Measurements from ENCODE around the gene C1orf35. TPM values are rescaled to one million over a fixed set of nuclear protein-coding genes. Genes with fewer than 3 reads are reported as not detected.

C1orf35 gene
- polyA plus RNA-seq, 1 experiment: 6.2 TPM

DNA sequence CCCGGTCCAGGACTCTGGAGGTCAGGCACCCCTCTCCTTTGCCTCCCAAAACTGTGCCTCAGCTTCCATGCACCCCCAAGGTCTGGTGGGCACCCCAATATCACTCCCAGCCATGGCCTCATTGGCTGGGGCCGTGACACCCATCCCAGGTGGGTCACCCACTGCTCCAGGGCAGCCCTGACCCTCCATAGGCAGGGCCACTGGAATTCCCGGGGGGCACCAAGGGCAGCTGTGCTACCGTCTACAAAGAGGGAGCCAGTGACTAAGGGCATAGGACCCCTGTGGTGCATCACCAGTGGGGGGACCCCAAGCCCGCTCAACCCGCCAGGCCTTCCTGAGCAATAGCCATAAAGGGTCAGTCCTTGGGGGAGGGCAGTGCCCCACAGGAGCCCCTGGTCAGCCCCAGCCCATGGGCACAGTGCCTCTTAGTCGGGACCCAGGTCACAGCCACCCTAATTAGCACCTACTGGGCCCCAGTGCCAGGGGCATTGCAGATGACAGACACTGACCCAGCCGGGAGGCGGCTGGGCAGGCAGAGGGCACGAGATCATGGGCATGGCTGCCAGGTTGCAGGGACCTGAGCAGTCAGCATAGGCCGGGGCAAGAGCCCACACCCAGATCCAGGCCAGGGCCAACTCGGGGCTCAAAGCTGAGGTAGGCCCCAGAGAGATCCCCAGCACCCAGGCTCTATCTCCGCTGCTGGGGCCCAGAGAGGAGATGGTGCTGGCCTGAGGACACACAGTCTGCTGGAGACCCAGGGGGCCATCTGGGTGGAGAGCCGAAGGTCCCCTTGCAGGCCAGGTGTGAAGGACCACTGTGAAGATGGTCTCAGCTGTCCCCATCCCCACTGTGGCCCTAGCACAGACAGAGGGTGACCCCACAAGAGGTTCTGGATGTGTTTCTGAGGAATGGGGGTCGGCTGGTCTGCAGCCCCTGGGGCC, 39.6 kb downstream of the C1orf35 start:
- Histone ChIP-seq H3K36me3 (ENCODE audit: control insufficient read depth, insufficient read depth, low read length) (no peaks in the 10 kb centered on the region), H3K27me3 (ENCODE audit: control insufficient read depth, insufficient read depth, low read length) (peaks cover 21% of the 10 kb centered on the region), H3K4me3 (ENCODE audit: low read depth, low read length) (no peak overlapping the region)
- CTCF ChIA-PET: no interaction called here
- POLR2A ChIA-PET: no interaction called here
- no peak for DNase-seq (ENCODE audit: low read depth)
- TF ChIP-seq, protein P1, sequence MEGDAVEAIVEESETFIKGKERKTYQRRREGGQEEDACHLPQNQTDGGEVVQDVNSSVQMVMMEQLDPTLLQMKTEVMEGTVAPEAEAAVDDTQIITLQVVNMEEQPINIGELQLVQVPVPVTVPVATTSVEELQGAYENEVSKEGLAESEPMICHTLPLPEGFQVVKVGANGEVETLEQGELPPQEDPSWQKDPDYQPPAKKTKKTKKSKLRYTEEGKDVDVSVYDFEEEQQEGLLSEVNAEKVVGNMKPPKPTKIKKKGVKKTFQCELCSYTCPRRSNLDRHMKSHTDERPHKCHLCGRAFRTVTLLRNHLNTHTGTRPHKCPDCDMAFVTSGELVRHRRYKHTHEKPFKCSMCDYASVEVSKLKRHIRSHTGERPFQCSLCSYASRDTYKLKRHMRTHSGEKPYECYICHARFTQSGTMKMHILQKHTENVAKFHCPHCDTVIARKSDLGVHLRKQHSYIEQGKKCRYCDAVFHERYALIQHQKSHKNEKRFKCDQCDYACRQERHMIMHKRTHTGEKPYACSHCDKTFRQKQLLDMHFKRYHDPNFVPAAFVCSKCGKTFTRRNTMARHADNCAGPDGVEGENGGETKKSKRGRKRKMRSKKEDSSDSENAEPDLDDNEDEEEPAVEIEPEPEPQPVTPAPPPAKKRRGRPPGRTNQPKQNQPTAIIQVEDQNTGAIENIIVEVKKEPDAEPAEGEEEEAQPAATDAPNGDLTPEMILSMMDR (IDR thresholded peaks at IDR 0.05; ENCODE audit: insufficient read depth, low read depth, low read length): no peak

DNA sequence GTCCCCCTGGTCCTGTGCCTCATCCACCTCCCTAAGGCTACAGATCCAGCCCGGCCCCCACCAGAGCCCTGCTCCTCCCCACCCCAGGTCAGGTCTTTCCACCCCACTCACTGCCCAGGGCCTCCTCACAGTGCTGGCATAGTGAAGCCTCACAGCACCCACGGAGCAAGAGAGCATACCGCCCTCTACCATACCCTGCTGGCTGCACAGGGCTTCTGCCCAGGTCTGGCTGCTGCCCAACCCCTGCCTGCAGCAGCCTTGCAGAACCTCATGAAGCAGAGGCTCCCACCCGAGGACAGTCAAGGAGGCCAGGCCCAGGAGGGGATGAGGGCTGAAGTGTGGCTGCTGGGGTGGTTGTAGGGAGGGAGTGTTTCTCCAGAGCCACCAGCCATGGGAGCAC, 40.3 kb downstream of the C1orf35 start:
- ChIA-PET CTCF (no interaction called here), POLR2A (no interaction called here)

DNA sequence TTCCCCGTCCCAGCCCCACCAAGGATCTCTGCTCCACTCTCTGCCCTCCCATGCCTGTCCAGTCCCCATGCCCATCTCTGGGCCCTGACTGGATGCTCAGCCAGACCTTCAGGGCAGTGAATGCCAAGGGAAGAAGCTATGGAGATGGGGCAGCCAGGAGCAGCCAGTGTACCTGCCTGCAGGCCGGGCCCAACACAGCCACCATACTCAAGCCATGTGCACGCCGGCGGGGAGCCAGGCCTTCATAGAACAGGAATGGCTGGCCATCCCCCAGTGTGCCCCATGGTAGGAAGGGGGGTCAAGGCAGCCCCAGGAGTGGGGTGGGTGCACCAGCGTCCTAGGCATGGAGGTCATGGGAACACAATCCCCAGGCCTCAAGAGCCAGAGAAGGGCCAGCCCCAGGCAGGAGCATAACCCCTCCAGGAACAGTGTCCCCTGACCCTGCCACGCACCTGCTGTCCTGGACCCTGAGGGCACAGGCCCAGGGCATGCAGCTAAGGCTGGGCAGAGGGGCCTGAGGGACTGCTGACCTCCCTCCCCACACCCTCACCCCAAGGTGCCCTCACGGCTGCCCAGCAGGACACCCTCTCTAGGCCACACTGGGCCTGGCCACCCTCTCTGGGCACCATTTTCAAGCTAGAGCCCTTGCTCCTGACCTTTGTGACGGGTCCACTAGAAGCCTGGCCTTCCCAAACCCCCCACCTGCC, 40.9 kb downstream of the C1orf35 start:
- TF ChIP-seq, protein P1 (IDR thresholded peaks at IDR 0.05; ENCODE audit: insufficient read depth, low read depth, low read length): no peak
- ChIA-PET CTCF (interaction anchor here (1.4 kb wide), 1 partner anchor 63 kb away, joined by 5 read pairs; no protein-coding TSS in a partner anchor), POLR2A (no interaction called here)
- Histone ChIP-seq H3K27me3 (ENCODE audit: control insufficient read depth, insufficient read depth, low read length) (peaks cover 26% of the 10 kb centered on the region), H3K4me3 (ENCODE audit: low read depth, low read length) (no peak overlapping the region), H3K36me3 (ENCODE audit: control insufficient read depth, insufficient read depth, low read length) (no peaks in the 10 kb centered on the region)
- no peak for DNase-seq (ENCODE audit: low read depth)

More for the DNA sequence above, 40.3 kb downstream of the C1orf35 start:
- no peaks in the 10 kb centered on the region for H3K36me3 ChIP-seq (ENCODE audit: control insufficient read depth, insufficient read depth, low read length)
- DNase-seq (ENCODE audit: low read depth): no peak
- H3K27me3 ChIP-seq (ENCODE audit: control insufficient read depth, insufficient read depth, low read length): peaks cover 26% of the 10 kb centered on the region
- TF ChIP-seq, protein P1 (IDR thresholded peaks at IDR 0.05; ENCODE audit: insufficient read depth, low read depth, low read length): no peak
- no peak overlapping the region for H3K4me3 ChIP-seq (ENCODE audit: low read depth, low read length)

DNA sequence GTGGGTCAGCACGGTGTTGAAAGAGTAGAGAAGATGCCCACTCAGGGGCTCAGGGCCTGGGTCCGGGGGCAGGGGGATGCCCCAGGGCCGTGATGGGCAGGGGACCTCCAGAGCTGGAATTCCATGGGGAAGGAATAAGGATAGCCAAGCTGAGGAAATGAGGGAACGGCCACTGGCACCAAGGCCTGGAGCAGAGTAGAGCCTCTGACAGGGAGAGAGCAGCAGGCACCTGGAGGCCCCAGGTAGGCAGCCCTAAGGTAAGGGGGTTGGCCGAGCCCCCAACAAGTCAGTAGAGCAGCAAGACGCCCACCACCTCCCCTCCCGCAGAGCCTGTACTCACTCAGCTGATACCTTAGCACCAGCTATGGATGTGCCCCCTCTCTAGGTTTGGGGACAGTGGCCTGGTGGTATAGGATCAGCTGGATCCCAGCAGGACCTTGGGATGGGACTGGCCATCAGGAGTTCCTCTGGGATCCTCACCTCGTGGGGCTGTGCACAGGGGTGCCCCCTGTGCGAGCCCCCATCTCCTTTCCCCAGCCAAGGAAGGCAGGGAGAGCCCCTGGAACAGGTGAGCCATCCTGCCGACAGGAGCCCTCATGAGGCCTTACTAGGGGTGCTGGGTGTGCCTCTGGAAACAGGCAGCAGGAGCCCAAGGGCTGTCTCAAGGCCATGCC, 41.6 kb downstream of the C1orf35 start:
- ChIA-PET CTCF (interaction anchor here (1.4 kb wide), 1 partner anchor 62 kb away, joined by 5 read pairs; no protein-coding TSS in a partner anchor), POLR2A (no interaction called here)
- TF ChIP-seq, protein P1 (IDR thresholded peaks at IDR 0.05; ENCODE audit: insufficient read depth, low read depth, low read length): no peak
- no peak for DNase-seq (ENCODE audit: low read depth)
- no peaks in the 10 kb centered on the region for H3K36me3 ChIP-seq (ENCODE audit: control insufficient read depth, insufficient read depth, low read length)
- peaks cover 22% of the 10 kb centered on the region for H3K27me3 ChIP-seq (ENCODE audit: control insufficient read depth, insufficient read depth, low read length)
- no peak overlapping the region for H3K4me3 ChIP-seq (ENCODE audit: low read depth, low read length)

All from BJ (cell line).